Gastroesophageal sphincter (tissue), 4 donors: ENCODE measurements around the gene PARD3B. TPM values are rescaled to one million over a fixed set of nuclear protein-coding genes. Genes with fewer than 3 reads are reported as not detected.

Source experiments
- ATAC-seq: fragments of 150-250 bp; one replicate; pipeline ENCODE4 v1.9.1; 2016; ENCODE audit warnings: mild to moderate bottlenecking, moderate library complexity
- H3K27ac ChIP-seq, 4 donors: fragments of 200-600 bp; sonication (generic) in 3 of 4; 1 replicate in 3 of 4; 2 replicates in 1 of 4; pipeline ENCODE4 v1.5.1; 2016 to 2019
- H3K27me3 ChIP-seq: fragments of 200-600 bp; sonication (generic); one replicate; pipeline ENCODE4 v1.5.1; 2019
- H3K36me3 ChIP-seq, 2 donors: fragments of 200-600 bp; sonication (generic); one replicate each; pipeline ENCODE4 v1.5.1; 2019; ENCODE audit warnings: control low read depth in 1 of 2
- H3K4me1 ChIP-seq, 3 donors: fragments of 200-600 bp; sonication (generic); 1 replicate in 2 of 3; 2 replicates in 1 of 3; pipeline ENCODE4 v1.5.1; 2016 to 2019; ENCODE audit warnings: control low read depth in 2 of 3
- H3K4me3 ChIP-seq, 2 donors: fragments of 200-600 bp; sonication (generic); one replicate each; pipeline ENCODE4 v1.5.1; 2019; ENCODE audit warnings: mild to moderate bottlenecking in 1 of 2, moderate library complexity in 1 of 2
- H3K9me3 ChIP-seq, 3 donors: fragments of 200-600 bp; sonication (generic); one replicate each; pipeline ENCODE4 v1.5.1; 2017 to 2019; ENCODE audit warnings: control low read depth in 2 of 3
- EP300 ChIP-seq: sonication (generic); formaldehyde crosslinking; IDR thresholded peaks from one replicate; pipeline ENCODE4 v1.6.1; 2017; ENCODE audit warnings: antibody characterized with exemption, mild to moderate bottlenecking
- POLR2A ChIP-seq, 2 donors: fragments of 450-650 bp; IDR thresholded peaks; one replicate each; pipeline ENCODE4 v1.6.1; 2017; ENCODE audit warnings: antibody characterized with exemption in 2 of 2, mild to moderate bottlenecking in 2 of 2, moderate library complexity in 1 of 2
- POLR2AphosphoS5 ChIP-seq: sonication (generic); formaldehyde crosslinking; IDR thresholded peaks from one replicate; pipeline ENCODE4 v1.6.1; 2017; ENCODE audit warnings: antibody characterized with exemption
- WGBS, 2 donors: methylation state at CpG; one replicate each; pipeline ENCODE4 v1.1.5; 2018; ENCODE audit warnings: low coverage in 1 of 2; 5-methylcytosine and 5-hydroxymethylcytosine counted together
- total RNA-seq, 4 donors: library from RNA; depleted of rRNA; stranded (reverse); fragments of >200 nt; gene quantifications; one replicate each; pipeline ENCODE4 v1.1.0, GENCODE V29; 2016
- TF ChIP-seq, protein P1 (sequence below), 4 experiments: fragments of 200-600 bp in 2 of 4; fragments of 450-650 bp in 2 of 4; sonication (generic) in 1 of 4; IDR thresholded peaks; one replicate each; pipeline ENCODE4 v1.5.1; 2017 to 2019; ENCODE audit warnings: antibody characterized with exemption in 4 of 4, mild to moderate bottlenecking in 2 of 4, moderate library complexity in 2 of 4

PARD3B gene
- total RNA-seq, 4 donors from 2014 or later, result 29.6 to 42.2 (median 41.0) TPM

DNA sequence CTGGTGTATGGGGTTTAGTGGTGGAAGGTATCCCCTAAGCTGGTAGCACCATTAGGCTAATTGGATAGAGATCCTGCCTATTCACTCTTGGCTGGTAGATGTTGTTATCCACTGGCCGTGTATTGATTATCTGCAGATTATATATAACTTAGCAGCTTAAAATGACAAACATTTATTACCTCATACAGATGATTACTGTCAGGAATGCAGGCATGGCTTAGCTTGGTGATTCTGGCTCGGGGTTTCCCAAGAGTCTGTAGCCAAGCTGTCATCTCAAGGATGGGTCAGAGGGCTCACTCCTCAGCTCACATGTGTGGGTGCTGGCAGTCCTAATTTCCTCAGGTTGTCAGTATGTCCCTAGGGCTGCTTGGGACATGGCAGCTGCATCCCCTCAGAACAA is 465.8 kb downstream of the PARD3B start:
- WGBS, 2 donors, result 100% methylated on average over 2 of the region's 2 CpGs; no CpG with 5 or more reads in 1 of the 2 donors
- no peak for TF ChIP-seq POLR2A (IDR thresholded peaks at IDR 0.05)
- TF ChIP-seq, protein P1, sequence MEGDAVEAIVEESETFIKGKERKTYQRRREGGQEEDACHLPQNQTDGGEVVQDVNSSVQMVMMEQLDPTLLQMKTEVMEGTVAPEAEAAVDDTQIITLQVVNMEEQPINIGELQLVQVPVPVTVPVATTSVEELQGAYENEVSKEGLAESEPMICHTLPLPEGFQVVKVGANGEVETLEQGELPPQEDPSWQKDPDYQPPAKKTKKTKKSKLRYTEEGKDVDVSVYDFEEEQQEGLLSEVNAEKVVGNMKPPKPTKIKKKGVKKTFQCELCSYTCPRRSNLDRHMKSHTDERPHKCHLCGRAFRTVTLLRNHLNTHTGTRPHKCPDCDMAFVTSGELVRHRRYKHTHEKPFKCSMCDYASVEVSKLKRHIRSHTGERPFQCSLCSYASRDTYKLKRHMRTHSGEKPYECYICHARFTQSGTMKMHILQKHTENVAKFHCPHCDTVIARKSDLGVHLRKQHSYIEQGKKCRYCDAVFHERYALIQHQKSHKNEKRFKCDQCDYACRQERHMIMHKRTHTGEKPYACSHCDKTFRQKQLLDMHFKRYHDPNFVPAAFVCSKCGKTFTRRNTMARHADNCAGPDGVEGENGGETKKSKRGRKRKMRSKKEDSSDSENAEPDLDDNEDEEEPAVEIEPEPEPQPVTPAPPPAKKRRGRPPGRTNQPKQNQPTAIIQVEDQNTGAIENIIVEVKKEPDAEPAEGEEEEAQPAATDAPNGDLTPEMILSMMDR (IDR thresholded peaks at IDR 0.05), result no peak
- no peak for TF ChIP-seq POLR2AphosphoS5
- no peak for TF ChIP-seq EP300
- Histone ChIP-seq H3K4me1 (peaks cover 0 to 13% (median 0%) of the 10 kb centered on the region in 3 donors), H3K27me3 (no peaks in the 10 kb centered on the region), H3K4me3 (no peak overlapping the region), H3K9me3 (no peaks in the 10 kb centered on the region), H3K36me3 (no peaks in the 10 kb centered on the region), H3K27ac (no peak overlapping the region)
- no peak for ATAC-seq

DNA sequence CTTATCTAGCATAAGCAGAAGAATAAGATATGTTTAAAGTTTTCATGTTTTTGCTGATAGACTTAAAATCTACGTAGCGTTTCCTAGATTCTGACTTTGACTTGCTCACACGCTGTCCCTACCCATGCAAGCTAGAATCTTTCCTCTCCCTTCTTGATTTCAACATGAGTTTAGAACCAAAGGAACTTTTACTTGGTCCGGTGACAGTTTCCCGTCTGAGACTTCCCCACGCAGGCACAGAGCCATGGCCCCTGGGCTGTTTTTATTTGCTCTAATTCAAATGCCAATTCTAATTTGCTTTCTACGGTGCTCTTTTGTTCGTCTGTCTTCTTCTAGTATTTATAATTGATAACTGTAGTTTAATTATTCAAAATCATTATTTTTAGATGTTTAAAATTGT is 467.7 kb downstream of the PARD3B start:
- no peak for ATAC-seq
- 56% methylated on average over 6 to 8 of the region's 8 CpGs for WGBS, 2 donors
- Histone ChIP-seq H3K9me3 (no peaks in the 10 kb centered on the region), H3K36me3 (no peaks in the 10 kb centered on the region), H3K4me3 (no peak overlapping the region), H3K27ac (no peak overlapping the region), H3K4me1 (peaks cover 0 to 22% (median 3%) of the 10 kb centered on the region in 3 donors), H3K27me3 (no peaks in the 10 kb centered on the region)
- no peak for TF ChIP-seq POLR2A (IDR thresholded peaks at IDR 0.05)
- TF ChIP-seq POLR2AphosphoS5, result no peak
- no peak for TF ChIP-seq EP300
- TF ChIP-seq, protein P1 (IDR thresholded peaks at IDR 0.05), result no peak

- Histone ChIP-seq H3K36me3 (no peaks in the 10 kb centered on the region), H3K4me3 (no peak overlapping the region), H3K27ac (no peak overlapping the region), H3K4me1 (peaks cover 0 to 22% (median 3%) of the 10 kb centered on the region in 3 donors), H3K9me3 (no peaks in the 10 kb centered on the region), H3K27me3 (no peaks in the 10 kb centered on the region)
- no peak for ATAC-seq
- WGBS, 2 donors, result 96 to 100% methylated on average over 1 to 3 of the region's 3 CpGs
- no peak for TF ChIP-seq POLR2AphosphoS5
- no peak for TF ChIP-seq POLR2A (IDR thresholded peaks at IDR 0.05)
- no peak for TF ChIP-seq EP300
- TF ChIP-seq, protein P1 (IDR thresholded peaks at IDR 0.05), result no peak
Measured at GRCh38 chr2:205013586-205013985, 468.3 kb downstream of the PARD3B start.

DNA sequence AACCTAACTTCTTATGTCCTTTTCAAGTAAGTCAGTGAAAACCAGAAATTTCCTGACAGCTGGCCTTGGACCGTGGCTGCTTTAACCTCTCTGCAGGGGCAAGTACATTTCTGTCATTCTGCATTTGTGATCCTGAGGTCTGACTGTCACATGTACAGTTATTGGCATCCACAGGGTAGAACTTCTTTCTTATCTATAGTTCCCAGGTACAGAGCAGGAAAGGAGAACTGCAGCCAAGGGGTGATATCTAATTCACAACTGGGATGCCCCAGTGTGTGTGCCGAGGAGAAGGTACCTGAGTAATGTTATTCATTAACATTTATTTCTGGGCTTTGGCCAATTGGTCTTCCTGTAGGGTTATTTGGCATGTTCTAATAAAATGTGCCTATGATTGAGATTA is 468.9 kb downstream of the PARD3B start:
- no peak overlapping the region for H3K27ac ChIP-seq
- no peaks in the 10 kb centered on the region for H3K27me3 ChIP-seq
- no peaks in the 10 kb centered on the region for H3K36me3 ChIP-seq
- no peak for ATAC-seq
- TF ChIP-seq, protein P1 (IDR thresholded peaks at IDR 0.05), result no peak
- TF ChIP-seq EP300, result no peak
- TF ChIP-seq POLR2A (IDR thresholded peaks at IDR 0.05), result no peak
- no peak for TF ChIP-seq POLR2AphosphoS5
- peaks cover 0 to 22% (median 3%) of the 10 kb centered on the region in 3 donors for H3K4me1 ChIP-seq
- WGBS, 2 donors, result 68 to 92% methylated on average over 2 of the region's 2 CpGs
- no peaks in the 10 kb centered on the region for H3K9me3 ChIP-seq
- H3K4me3 ChIP-seq, result no peak overlapping the region

- H3K4me3 ChIP-seq, result no peak overlapping the region
- peaks cover 0 to 18% (median 3%) of the 10 kb centered on the region in 3 donors for H3K4me1 ChIP-seq
- TF ChIP-seq EP300 (no peak), POLR2A (IDR thresholded peaks at IDR 0.05) (no peak), POLR2AphosphoS5 (no peak)
- TF ChIP-seq, protein P1 (IDR thresholded peaks at IDR 0.05), result no peak
- no peak for ATAC-seq
- H3K27me3 ChIP-seq, result no peaks in the 10 kb centered on the region
- no peak overlapping the region for H3K27ac ChIP-seq
- 53 to 57% methylated on average over 1 to 2 of the region's 2 CpGs for WGBS, 2 donors
- H3K36me3 ChIP-seq, result no peaks in the 10 kb centered on the region
- no peaks in the 10 kb centered on the region for H3K9me3 ChIP-seq
Measured at GRCh38 chr2:205017381-205017780, 472.1 kb downstream of the PARD3B start.
